ENCODE measurements around the gene NUDT22.

- TF ChIP-seq, protein P1, sequence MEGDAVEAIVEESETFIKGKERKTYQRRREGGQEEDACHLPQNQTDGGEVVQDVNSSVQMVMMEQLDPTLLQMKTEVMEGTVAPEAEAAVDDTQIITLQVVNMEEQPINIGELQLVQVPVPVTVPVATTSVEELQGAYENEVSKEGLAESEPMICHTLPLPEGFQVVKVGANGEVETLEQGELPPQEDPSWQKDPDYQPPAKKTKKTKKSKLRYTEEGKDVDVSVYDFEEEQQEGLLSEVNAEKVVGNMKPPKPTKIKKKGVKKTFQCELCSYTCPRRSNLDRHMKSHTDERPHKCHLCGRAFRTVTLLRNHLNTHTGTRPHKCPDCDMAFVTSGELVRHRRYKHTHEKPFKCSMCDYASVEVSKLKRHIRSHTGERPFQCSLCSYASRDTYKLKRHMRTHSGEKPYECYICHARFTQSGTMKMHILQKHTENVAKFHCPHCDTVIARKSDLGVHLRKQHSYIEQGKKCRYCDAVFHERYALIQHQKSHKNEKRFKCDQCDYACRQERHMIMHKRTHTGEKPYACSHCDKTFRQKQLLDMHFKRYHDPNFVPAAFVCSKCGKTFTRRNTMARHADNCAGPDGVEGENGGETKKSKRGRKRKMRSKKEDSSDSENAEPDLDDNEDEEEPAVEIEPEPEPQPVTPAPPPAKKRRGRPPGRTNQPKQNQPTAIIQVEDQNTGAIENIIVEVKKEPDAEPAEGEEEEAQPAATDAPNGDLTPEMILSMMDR (IDR thresholded peaks at IDR 0.05), result peak in 5 of 6 experiments; percentile 13 to 32 (median 26)
- TF ChIP-seq POLR2AphosphoS5 (IDR thresholded peaks at IDR 0.05), result peak; percentile 96 to 98
- TF ChIP-seq POLR2A (IDR thresholded peaks at IDR 0.05), result peak in 3 of 4 donors; percentile 42 to 74 (median 64)
- peak in 2 of 4 donors; percentile 63 to 69 for TF ChIP-seq EP300 (IDR thresholded peaks at IDR 0.05)
Measured at GRCh38 chr11:64269540-64270220, 43.6 kb downstream of the NUDT22 start.
